SU-DHL-6 (cell line): ENCODE results near the gene GRID1.

Source experiments
- H2AFZ ChIP-seq: fragments of 200-600 bp; sonication (generic); 2 replicates; pipeline ENCODE4 v1.6.1; 2014; ENCODE audit warnings: low read depth, mild to moderate bottlenecking, moderate library complexity, mixed read lengths, antibody characterized with exemption, low read length; ENCODE audit not compliant: severe bottlenecking
- H3F3A ChIP-seq: fragments of 200-600 bp; shearing (Covaris generic); 2 replicates; pipeline ENCODE4 v1.6.0; 2016; ENCODE audit warnings: antibody characterized with exemption, mild to moderate bottlenecking; ENCODE audit not compliant: insufficient read depth
- H3K27ac ChIP-seq: fragments of 200-600 bp; sonication (generic); 2 replicates; pipeline ENCODE4 v1.5.1; 2016; ENCODE audit warnings: low read depth, mild to moderate bottlenecking, low read length, moderate library complexity, mixed read lengths
- H3K27me3 ChIP-seq: fragments of 200-600 bp; sonication (generic), shearing (Covaris generic); 2 replicates; pipeline ENCODE4 v1.6.0; 2014; ENCODE audit warnings: mild to moderate bottlenecking, low read length
- H3K36me3 ChIP-seq: fragments of 200-600 bp; sonication (generic); 2 replicates; pipeline ENCODE4 v1.6.1; 2014; ENCODE audit warnings: mild to moderate bottlenecking, low read length, mixed read lengths
- H3K4me2 ChIP-seq: fragments of 300-600, 200-600 bp; shearing (Covaris generic), sonication (generic); 2 replicates; pipeline ENCODE4 v1.6.0; 2014; ENCODE audit warnings: low read length, low read depth, mild to moderate bottlenecking; ENCODE audit not compliant: poor library complexity, severe bottlenecking
- H3K4me3 ChIP-seq: fragments of 200-600 bp; sonication (generic); 2 replicates; pipeline ENCODE4 v1.5.1; 2014; ENCODE audit warnings: antibody characterized with exemption, low read length, mild to moderate bottlenecking, mixed read lengths; ENCODE audit not compliant: insufficient read depth, poor library complexity, severe bottlenecking
- H3K79me2 ChIP-seq: fragments of 200-600 bp; sonication (generic); 2 replicates; pipeline ENCODE4 v1.6.1; 2014; ENCODE audit warnings: mild to moderate bottlenecking, low read length, moderate library complexity; ENCODE audit not compliant: insufficient read depth
- H3K9ac ChIP-seq: fragments of 200-600 bp; sonication (generic); 2 replicates; pipeline ENCODE4 v1.7.0; 2014; ENCODE audit warnings: mild to moderate bottlenecking, low read length
- H3K9me2 ChIP-seq: fragments of 200-600 bp; sonication (generic); replicated peaks from 2 replicates; pipeline ENCODE4 v1.6.1; 2014; ENCODE audit warnings: low read length; ENCODE audit not compliant: insufficient read depth
- H3K9me3 ChIP-seq: fragments of 200-600 bp; sonication (generic); 2 replicates; pipeline ENCODE4 v1.6.1; 2014; ENCODE audit warnings: low read length, mixed read lengths; ENCODE audit not compliant: insufficient read depth
- H4K20me1 ChIP-seq: fragments of 200-600 bp; sonication (generic); 2 replicates; pipeline ENCODE4 v1.6.1; 2014; ENCODE audit warnings: low read depth, mild to moderate bottlenecking, antibody characterized with exemption, low read length, moderate library complexity, mixed read lengths
- EZH2phosphoT487 ChIP-seq: fragments of 200-600 bp; sonication (generic), shearing (Covaris generic); conservative IDR thresholded peaks from 2 replicates; pipeline ENCODE4 v1.6.1; 2018; ENCODE audit warnings: mild to moderate bottlenecking, antibody characterized with exemption, low read length, moderate library complexity, mixed read lengths
- TF ChIP-seq, protein P1 (sequence below): fragments of 200-600 bp; sonication (generic); IDR thresholded peaks from one replicate; pipeline ENCODE4 v1.5.1; 2017; ENCODE audit warnings: antibody characterized with exemption, mild to moderate bottlenecking, low read length, moderate library complexity; ENCODE audit not compliant: insufficient read depth, poor library complexity, severe bottlenecking

Gene GRID1

DNA sequence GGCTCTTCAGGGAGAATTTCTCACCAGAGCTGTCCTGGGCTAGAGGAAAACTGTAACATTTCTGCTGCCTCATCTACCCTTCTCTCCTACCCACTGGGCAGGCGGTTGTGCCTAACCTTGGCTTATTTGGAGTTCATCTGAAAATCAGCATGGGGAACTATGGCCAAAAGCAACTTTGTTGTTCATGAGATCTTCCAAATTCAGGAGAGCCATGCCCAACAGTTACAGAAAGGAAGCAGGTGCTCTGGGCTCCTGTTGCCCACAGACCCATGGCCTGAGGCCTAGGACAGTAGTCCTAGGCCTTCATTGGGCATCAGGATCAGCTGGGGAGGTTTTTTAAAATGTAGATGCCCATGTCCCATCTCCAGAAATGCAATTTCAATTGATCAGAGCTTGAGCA lies 85.2 kb downstream of the GRID1 start:
- TF ChIP-seq, protein P1, sequence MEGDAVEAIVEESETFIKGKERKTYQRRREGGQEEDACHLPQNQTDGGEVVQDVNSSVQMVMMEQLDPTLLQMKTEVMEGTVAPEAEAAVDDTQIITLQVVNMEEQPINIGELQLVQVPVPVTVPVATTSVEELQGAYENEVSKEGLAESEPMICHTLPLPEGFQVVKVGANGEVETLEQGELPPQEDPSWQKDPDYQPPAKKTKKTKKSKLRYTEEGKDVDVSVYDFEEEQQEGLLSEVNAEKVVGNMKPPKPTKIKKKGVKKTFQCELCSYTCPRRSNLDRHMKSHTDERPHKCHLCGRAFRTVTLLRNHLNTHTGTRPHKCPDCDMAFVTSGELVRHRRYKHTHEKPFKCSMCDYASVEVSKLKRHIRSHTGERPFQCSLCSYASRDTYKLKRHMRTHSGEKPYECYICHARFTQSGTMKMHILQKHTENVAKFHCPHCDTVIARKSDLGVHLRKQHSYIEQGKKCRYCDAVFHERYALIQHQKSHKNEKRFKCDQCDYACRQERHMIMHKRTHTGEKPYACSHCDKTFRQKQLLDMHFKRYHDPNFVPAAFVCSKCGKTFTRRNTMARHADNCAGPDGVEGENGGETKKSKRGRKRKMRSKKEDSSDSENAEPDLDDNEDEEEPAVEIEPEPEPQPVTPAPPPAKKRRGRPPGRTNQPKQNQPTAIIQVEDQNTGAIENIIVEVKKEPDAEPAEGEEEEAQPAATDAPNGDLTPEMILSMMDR = no peak
- TF ChIP-seq EZH2phosphoT487 = no peak
- Histone ChIP-seq H4K20me1 (no peaks in the 10 kb centered on the region), H3K4me2 (no peak overlapping the region), H3K79me2 (no peaks in the 10 kb centered on the region), H3F3A (no peaks in the 10 kb centered on the region), H2AFZ (no peak overlapping the region), H3K27ac (no peak overlapping the region), H3K27me3 (no peaks in the 10 kb centered on the region), H3K4me3 (no peak overlapping the region), H3K9me3 (no peaks in the 10 kb centered on the region), H3K9me2 (no peaks in the 10 kb centered on the region), H3K36me3 (no peaks in the 10 kb centered on the region), H3K9ac (no peak overlapping the region)

DNA sequence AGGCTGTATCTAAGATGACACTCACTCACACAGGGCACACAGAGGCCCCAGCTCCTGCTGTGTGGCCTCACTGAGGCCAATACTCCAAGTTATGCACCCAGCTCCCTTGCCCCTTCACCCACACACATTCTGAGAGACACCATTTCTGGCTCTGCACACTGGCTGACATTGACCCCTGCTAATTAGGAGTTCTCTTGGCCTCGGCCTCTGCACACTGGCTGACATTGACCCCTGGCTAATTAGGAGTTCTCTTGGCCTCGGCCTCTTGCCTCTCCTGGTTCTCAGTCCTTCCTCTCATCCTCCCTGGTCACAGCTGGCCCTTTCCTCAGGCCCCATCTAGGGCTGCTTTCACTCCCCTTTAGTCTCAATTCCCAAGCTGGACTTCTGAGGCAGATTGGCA lies 97.3 kb downstream of the GRID1 start:
- Histone ChIP-seq H3K36me3 (no peaks in the 10 kb centered on the region), H3K9me2 (no peaks in the 10 kb centered on the region), H3K27me3 (no peaks in the 10 kb centered on the region; the same call in 1 of the 2 replicates), H4K20me1 (no peaks in the 10 kb centered on the region), H3K9ac (no peak overlapping the region), H3K79me2 (no peaks in the 10 kb centered on the region), H3K27ac (no peak overlapping the region), H3K4me3 (no peak overlapping the region), H2AFZ (no peak overlapping the region), H3F3A (no peaks in the 10 kb centered on the region), H3K9me3 (no peaks in the 10 kb centered on the region), H3K4me2 (no peak overlapping the region)
- TF ChIP-seq, protein P1 = no peak
- TF ChIP-seq EZH2phosphoT487 = no peak

DNA sequence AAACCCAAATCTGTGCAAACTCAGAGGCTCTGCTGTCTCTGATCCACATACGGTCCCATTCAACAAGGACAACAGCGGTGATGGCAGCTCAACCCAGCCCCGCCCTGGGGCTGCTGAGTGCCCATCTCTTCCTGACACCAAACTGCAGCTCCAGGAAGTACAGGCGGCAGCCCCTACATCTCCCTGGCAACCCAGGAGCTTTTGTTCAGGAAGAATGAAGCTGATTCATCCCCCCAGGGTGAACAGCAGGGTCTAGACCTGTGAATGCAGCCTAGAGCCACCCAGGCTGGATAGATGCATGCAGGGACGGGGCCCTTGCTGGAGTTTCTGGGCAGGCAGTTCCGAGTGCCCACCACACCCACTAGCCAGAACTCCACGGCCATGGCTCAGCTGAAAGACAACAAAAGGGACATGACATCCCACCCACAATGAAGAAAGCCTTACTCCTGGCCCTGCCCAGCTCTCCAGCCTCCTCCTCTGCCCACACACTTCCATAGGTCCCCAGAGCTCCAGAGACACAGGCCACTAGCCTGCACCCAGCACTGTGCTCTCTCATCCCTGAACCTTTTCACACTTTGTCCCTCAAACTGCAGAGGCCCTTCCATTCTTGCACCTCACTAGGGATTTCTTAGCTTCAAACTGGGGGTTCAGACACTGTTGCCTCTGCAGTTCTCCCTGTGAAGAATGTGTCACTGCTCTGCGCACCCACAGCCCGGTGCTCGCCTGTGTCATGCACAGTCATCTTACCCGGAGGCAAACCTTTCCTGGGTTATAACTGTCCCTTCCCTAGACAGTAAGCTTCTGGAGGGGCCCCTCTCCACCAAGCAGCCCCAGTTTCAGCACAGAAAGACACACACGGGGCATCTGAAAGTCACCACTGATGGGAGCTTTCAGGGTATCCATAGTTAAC lies 99.1 kb downstream of the GRID1 start:
- Histone ChIP-seq H3K79me2 (no peaks in the 10 kb centered on the region), H3K27ac (no peak overlapping the region), H3K9ac (no peak overlapping the region), H4K20me1 (no peaks in the 10 kb centered on the region), H3F3A (no peaks in the 10 kb centered on the region), H3K36me3 (no peaks in the 10 kb centered on the region), H3K4me2 (no peak overlapping the region), H3K9me3 (no peaks in the 10 kb centered on the region), H3K4me3 (no peak overlapping the region), H3K27me3 (no peaks in the 10 kb centered on the region; the same call in 1 of the 2 replicates), H3K9me2 (no peaks in the 10 kb centered on the region), H2AFZ (no peak overlapping the region)
- TF ChIP-seq, protein P1 = no peak
- TF ChIP-seq EZH2phosphoT487 = no peak
